ENCODE data around the gene MAT2A.

MAT2A gene

GRCh38 chr2:85575739-85576138 is 36.8 kb downstream of the MAT2A start:
- DNase-seq (ENCODE audit: low spot score) = no peak
- no peak for TF ChIP-seq CTCF (IDR thresholded peaks at IDR 0.05; ENCODE audit: extremely low read depth, missing control alignments)

DNA sequence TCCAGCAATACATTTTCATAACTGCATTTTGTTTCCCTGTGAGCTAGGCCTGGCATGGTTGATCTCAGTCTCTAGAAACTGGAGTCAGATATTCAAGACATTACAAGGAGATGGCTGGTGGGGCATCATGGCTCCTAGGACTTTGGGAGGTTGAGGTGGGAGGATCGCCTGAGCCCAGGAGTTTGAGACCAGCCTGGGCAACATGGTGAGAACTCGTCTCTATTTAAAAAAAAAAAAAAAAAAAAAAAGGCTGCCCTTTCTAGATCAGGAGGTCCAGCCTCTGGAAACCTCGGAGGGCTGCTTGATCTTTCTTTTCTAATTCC is 38.1 kb downstream of the MAT2A start:
- no peak for DNase-seq (ENCODE audit: low spot score)
- TF ChIP-seq CTCF (IDR thresholded peaks at IDR 0.05; ENCODE audit: extremely low read depth, missing control alignments) = no peak

- peak; percentile 75 for DNase-seq (ENCODE audit: low spot score)
- TF ChIP-seq CTCF (IDR thresholded peaks at IDR 0.05; ENCODE audit: extremely low read depth, missing control alignments) = no peak
Observed at GRCh38 chr2:85577386-85578242, 38.6 kb downstream of the MAT2A start, which contains the start of gene VAMP8. TSS of gene VAMP8 (plus strand) at chr2:85577586. CDS start at chr2:85577647, 61 bp downstream.

- TF ChIP-seq CTCF (IDR thresholded peaks at IDR 0.05; ENCODE audit: extremely low read depth, missing control alignments) = no peak
- DNase-seq (ENCODE audit: low spot score) = peak; percentile 58
Observed at GRCh38 chr2:85578243-85579180, 39.5 kb downstream of the MAT2A start.

DNA sequence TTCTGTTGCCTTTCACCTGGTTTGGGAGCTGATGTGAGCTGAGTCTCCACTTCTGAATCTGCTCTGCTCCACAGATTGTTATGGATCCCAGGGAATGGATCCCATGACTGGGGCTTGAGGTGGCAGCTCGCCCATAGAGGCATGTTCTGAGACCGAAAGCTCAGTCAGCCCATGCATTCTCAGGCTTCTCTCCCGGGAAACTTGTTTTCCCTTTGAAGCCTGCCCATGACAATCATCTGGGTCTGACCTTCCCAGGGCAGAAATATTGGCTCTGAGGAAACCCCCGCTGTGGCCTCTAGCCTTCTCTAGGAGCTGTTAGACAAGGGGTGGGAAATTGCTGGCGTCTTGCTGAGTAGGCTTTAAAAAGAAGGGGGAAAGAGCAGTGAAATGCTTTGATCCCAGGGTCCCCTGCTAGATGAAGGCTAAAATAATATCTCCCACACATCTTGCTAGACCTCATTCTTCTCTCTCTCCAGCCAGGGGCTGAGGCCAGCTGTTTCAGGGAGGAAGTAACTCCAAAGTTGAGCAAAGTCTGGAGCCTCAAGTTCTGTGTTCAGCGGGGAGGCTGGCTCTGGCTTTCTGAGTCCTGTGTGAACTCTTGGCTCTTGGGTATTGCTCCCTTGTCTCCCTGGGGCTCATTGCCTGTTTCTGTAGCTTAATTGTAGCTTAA is 40.4 kb downstream of the MAT2A start:
- no peak for TF ChIP-seq CTCF (IDR thresholded peaks at IDR 0.05; ENCODE audit: extremely low read depth, missing control alignments)
- no peak for DNase-seq (ENCODE audit: low spot score)

- DNase-seq (ENCODE audit: low spot score) = no peak
- no peak for TF ChIP-seq CTCF (IDR thresholded peaks at IDR 0.05; ENCODE audit: extremely low read depth, missing control alignments)
Observed at GRCh38 chr2:85580206-85580605, 41.2 kb downstream of the MAT2A start.
